K562 (cell line): ENCODE measurements around the gene GANAB. TPM values are rescaled to one million over a fixed set of nuclear protein-coding genes. Genes with fewer than 3 reads are reported as not detected.

ENCODE experiments used
- DMBX1 ChIP-seq: fragments of 250-450 bp; sonication (Bioruptor Pico); IDR thresholded peaks from 2 replicates; pipeline ENCODE4 v1.8.0; 2022; ENCODE audit warnings: inconsistent platforms, mild to moderate bottlenecking, moderate library complexity, borderline replicate concordance
- ELF4 ChIP-seq: fragments of 450-650 bp; formaldehyde crosslinking; IDR thresholded peaks from 2 replicates; pipeline ENCODE4 v1.4.0; 2022; ENCODE audit warnings: missing genetic modification characterization
- HDAC1 ChIP-seq, 2 experiments: fragments of 450-650 bp; IDR thresholded peaks; 2 replicates each; pipeline ENCODE4 v1.6.1; 2016 to 2017; ENCODE audit warnings: inconsistent platforms in 1 of 2, mild to moderate bottlenecking in 1 of 2, moderate library complexity in 1 of 2
- MTA3 ChIP-seq: fragments of 450-650 bp; formaldehyde crosslinking; IDR thresholded peaks from 2 replicates; pipeline ENCODE4 v1.6.1; 2017; ENCODE audit warnings: mild to moderate bottlenecking, borderline replicate concordance
- MTF1 ChIP-seq: fragments of 250-450 bp; sonication (Bioruptor Pico); IDR thresholded peaks from 2 replicates; pipeline ENCODE4 v1.9.0; 2021; ENCODE audit warnings: moderate library complexity, mild to moderate bottlenecking, inconsistent platforms, borderline replicate concordance
- SMAD2 ChIP-seq: fragments of 150-350 bp; IDR thresholded peaks from 2 replicates; pipeline ENCODE4 v1.6.1; 2014; ENCODE audit warnings: low read depth, mild to moderate bottlenecking, low read length
- SP1 ChIP-seq: sonication (generic); formaldehyde crosslinking; IDR thresholded peaks from 2 replicates; pipeline ENCODE4 v1.8.1; 2022; ENCODE audit warnings: mild to moderate bottlenecking, missing genetic modification reagents
- ZNF124 ChIP-seq: sonication (generic); formaldehyde crosslinking; IDR thresholded peaks from 2 replicates; pipeline ENCODE4 v1.8.1; 2022; ENCODE audit warnings: missing genetic modification reagents
- polyA plus RNA-seq, 8 experiments: library from polyadenylated mRNA; depleted of rRNA in 4 of 8; stranded (reverse) in 5 of 8; unstranded in 3 of 8; fragments of >200 nt; fragmentation: Nextera tagmentation in 2 of 8; fragmentation: Illumina TruSeq in 1 of 8; extraction: Ambion mirVana in 2 of 8; extraction: Trizol in 1 of 8; gene quantifications; 2 replicates each; pipeline versions ENCODE4 v1.2.1 to v1.2.3, GENCODE V29; 2011 to 2014; ENCODE audit warnings: inconsistent platforms in 1 of 8, missing spikeins in 1 of 8
- total RNA-seq, 7 experiments: library from RNA; depleted of rRNA in 6 of 7; stranded (reverse); fragments of >200 nt in 6 of 7; fragmentation: Illumina TruSeq in 2 of 7; extraction: Trizol in 2 of 7; gene quantifications; 2 replicates each; pipeline versions ENCODE4 v1.2.1 to v1.2.3, GENCODE V29; 2011 to 2021; ENCODE audit warnings: low replicate concordance in 1 of 7
- TF ChIP-seq, protein P1 (sequence below): sonication (generic); formaldehyde crosslinking; IDR thresholded peaks from 2 replicates; pipeline ENCODE4 v1.8.1; 2023; ENCODE audit warnings: mild to moderate bottlenecking, missing genetic modification reagents
- TF ChIP-seq, protein P2 (sequence below), 2 experiments: fragments of 450-650 bp; conservative IDR thresholded peaks; 2 replicates each; pipeline ENCODE4 v1.6.1; 2017; ENCODE audit warnings: mild to moderate bottlenecking in 2 of 2, moderate library complexity in 2 of 2
- TF ChIP-seq, protein P3 (sequence below), 3 experiments: fragments of 200-800 bp in 1 of 3; sonication (Bioruptor generic) in 1 of 3; sonication (generic) in 1 of 3; formaldehyde crosslinking in 1 of 3; IDR thresholded peaks; 2 replicates each; pipeline versions ENCODE4 v1.6.1 to v1.8.0; 2016 to 2022; ENCODE audit warnings: mild to moderate bottlenecking in 2 of 3, missing compliant biosample characterization in 2 of 3, missing genetic modification characterization in 2 of 3, missing genetic modification reagents in 1 of 3
- TF ChIP-seq, protein P4 (sequence below): IDR thresholded peaks from 2 replicates; pipeline ENCODE4 v1.6.1; 2011; ENCODE audit warnings: borderline replicate concordance, low read depth, mild to moderate bottlenecking, moderate library complexity, low read length; ENCODE audit not compliant: insufficient read depth, poor library complexity, severe bottlenecking
- TF ChIP-seq, protein P5 (sequence below), 2 experiments: fragments of 450-650 bp; IDR thresholded peaks; 2 replicates each; pipeline ENCODE4 v1.6.1; 2018; ENCODE audit warnings: mild to moderate bottlenecking in 2 of 2, low read depth in 1 of 2; ENCODE audit not compliant: partially characterized antibody in 2 of 2

The GANAB gene
- total and polyA plus RNA-seq, 9 of the 15 experiments (the other 6 are each of a cell fraction or from before 2014, with no cell fraction given), result 6.5 to 284 (median 161) TPM

DNA sequence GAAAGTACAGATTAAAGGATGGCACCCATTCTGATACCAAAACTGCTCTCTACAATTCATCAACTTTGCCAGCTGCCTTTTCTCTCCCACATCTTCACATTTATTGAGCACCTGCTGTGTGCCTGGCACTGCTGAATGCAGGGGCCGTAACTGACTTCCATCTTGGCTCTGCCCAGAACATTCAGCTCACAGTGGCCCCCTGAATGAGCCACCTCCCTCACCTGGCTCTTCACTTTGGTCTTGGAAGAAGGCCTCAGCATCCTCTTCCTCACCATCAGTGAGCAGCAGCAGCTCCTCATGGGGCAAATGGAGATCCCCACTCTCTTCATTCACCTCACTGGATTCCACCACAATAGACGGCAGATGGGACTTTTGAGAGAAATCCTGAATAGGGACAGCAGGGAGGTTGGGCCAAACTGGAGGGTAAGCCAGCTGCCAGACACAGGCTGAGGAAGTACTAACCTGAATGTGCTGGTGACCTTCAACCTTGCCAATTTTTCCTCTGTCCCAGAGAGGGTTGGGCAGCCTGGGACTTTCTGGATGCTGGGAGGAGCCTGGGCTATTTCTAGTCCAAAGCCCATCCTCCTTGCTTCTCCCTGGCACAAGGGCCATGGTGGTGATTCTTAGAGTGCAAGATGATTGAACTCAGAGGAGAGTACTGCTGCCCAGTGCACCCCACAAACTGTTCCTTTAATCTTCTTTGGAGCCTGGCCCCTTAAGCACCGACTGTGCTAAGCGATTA is 23.2 kb upstream of the GANAB start (continued):
- TF ChIP-seq, protein P1, sequence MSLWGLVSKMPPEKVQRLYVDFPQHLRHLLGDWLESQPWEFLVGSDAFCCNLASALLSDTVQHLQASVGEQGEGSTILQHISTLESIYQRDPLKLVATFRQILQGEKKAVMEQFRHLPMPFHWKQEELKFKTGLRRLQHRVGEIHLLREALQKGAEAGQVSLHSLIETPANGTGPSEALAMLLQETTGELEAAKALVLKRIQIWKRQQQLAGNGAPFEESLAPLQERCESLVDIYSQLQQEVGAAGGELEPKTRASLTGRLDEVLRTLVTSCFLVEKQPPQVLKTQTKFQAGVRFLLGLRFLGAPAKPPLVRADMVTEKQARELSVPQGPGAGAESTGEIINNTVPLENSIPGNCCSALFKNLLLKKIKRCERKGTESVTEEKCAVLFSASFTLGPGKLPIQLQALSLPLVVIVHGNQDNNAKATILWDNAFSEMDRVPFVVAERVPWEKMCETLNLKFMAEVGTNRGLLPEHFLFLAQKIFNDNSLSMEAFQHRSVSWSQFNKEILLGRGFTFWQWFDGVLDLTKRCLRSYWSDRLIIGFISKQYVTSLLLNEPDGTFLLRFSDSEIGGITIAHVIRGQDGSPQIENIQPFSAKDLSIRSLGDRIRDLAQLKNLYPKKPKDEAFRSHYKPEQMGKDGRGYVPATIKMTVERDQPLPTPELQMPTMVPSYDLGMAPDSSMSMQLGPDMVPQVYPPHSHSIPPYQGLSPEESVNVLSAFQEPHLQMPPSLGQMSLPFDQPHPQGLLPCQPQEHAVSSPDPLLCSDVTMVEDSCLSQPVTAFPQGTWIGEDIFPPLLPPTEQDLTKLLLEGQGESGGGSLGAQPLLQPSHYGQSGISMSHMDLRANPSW (CRISPR knock-in tag), result no peak
- TF ChIP-seq, protein P2, sequence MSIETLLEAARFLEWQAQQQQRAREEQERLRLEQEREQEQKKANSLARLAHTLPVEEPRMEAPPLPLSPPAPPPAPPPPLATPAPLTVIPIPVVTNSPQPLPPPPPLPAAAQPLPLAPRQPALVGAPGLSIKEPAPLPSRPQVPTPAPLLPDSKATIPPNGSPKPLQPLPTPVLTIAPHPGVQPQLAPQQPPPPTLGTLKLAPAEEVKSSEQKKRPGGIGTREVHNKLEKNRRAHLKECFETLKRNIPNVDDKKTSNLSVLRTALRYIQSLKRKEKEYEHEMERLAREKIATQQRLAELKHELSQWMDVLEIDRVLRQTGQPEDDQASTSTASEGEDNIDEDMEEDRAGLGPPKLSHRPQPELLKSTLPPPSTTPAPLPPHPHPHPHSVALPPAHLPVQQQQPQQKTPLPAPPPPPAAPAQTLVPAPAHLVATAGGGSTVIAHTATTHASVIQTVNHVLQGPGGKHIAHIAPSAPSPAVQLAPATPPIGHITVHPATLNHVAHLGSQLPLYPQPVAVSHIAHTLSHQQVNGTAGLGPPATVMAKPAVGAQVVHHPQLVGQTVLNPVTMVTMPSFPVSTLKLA (conservative IDR thresholded peaks at IDR 0.05), result 0 out of 4 replicates have a peak, but pooled peaks of 1 of the 2 experiments have one; percentile 11
- TF ChIP-seq, protein P3, sequence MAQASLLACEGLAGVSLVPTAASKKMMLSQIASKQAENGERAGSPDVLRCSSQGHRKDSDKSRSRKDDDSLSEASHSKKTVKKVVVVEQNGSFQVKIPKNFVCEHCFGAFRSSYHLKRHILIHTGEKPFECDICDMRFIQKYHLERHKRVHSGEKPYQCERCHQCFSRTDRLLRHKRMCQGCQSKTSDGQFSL (CRISPR knock-in tag; IDR thresholded peaks at IDR 0.05), result no peak
- TF ChIP-seq, protein P3 (tag; IDR thresholded peaks at IDR 0.05), result 0 out of 4 replicates have a peak, but pooled peaks of 1 of the 2 experiments have one; percentile 39
- TF ChIP-seq MTA3 (peak; percentile 12; the same call in 1 of the 2 replicates), DMBX1 (CRISPR knock-in tag) (peak; percentile 15; the same call in 1 of the 2 replicates), MTF1 (CRISPR knock-in tag) (no peak), ELF4 (no peak), SMAD2 (no peak), ZNF124 (CRISPR knock-in tag) (no peak), SP1 (CRISPR knock-in tag) (peak; percentile 24), HDAC1 (IDR thresholded peaks at IDR 0.05) (no peak)
- TF ChIP-seq, protein P4, sequence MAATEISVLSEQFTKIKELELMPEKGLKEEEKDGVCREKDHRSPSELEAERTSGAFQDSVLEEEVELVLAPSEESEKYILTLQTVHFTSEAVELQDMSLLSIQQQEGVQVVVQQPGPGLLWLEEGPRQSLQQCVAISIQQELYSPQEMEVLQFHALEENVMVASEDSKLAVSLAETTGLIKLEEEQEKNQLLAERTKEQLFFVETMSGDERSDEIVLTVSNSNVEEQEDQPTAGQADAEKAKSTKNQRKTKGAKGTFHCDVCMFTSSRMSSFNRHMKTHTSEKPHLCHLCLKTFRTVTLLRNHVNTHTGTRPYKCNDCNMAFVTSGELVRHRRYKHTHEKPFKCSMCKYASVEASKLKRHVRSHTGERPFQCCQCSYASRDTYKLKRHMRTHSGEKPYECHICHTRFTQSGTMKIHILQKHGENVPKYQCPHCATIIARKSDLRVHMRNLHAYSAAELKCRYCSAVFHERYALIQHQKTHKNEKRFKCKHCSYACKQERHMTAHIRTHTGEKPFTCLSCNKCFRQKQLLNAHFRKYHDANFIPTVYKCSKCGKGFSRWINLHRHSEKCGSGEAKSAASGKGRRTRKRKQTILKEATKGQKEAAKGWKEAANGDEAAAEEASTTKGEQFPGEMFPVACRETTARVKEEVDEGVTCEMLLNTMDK, result no peak
- TF ChIP-seq, protein P5, sequence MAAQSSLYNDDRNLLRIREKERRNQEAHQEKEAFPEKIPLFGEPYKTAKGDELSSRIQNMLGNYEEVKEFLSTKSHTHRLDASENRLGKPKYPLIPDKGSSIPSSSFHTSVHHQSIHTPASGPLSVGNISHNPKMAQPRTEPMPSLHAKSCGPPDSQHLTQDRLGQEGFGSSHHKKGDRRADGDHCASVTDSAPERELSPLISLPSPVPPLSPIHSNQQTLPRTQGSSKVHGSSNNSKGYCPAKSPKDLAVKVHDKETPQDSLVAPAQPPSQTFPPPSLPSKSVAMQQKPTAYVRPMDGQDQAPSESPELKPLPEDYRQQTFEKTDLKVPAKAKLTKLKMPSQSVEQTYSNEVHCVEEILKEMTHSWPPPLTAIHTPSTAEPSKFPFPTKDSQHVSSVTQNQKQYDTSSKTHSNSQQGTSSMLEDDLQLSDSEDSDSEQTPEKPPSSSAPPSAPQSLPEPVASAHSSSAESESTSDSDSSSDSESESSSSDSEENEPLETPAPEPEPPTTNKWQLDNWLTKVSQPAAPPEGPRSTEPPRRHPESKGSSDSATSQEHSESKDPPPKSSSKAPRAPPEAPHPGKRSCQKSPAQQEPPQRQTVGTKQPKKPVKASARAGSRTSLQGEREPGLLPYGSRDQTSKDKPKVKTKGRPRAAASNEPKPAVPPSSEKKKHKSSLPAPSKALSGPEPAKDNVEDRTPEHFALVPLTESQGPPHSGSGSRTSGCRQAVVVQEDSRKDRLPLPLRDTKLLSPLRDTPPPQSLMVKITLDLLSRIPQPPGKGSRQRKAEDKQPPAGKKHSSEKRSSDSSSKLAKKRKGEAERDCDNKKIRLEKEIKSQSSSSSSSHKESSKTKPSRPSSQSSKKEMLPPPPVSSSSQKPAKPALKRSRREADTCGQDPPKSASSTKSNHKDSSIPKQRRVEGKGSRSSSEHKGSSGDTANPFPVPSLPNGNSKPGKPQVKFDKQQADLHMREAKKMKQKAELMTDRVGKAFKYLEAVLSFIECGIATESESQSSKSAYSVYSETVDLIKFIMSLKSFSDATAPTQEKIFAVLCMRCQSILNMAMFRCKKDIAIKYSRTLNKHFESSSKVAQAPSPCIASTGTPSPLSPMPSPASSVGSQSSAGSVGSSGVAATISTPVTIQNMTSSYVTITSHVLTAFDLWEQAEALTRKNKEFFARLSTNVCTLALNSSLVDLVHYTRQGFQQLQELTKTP (IDR thresholded peaks at IDR 0.05; ENCODE audit: low read depth in 1 of 2, partially characterized antibody in 2 of 2), result no peak
